Thyroid gland (tissue), 4 donors: ENCODE results near the gene TIMM10.

Experiments
- POLR2A ChIP-seq, 2 donors: fragments of 450-650 bp; IDR thresholded peaks; one replicate each; pipeline ENCODE4 v1.6.1; 2017; ENCODE audit warnings: antibody characterized with exemption in 2 of 2, mild to moderate bottlenecking in 2 of 2, moderate library complexity in 1 of 2
- TF ChIP-seq, protein P1 (sequence below), 6 experiments: fragments of 200-600 bp in 3 of 6; fragments of 450-650 bp in 3 of 6; sonication (generic) in 3 of 6; IDR thresholded peaks; one replicate each; pipeline ENCODE4 v1.5.1; 2016 to 2019; ENCODE audit warnings: antibody characterized with exemption in 6 of 6, mild to moderate bottlenecking in 2 of 6, inconsistent platforms in 1 of 6, moderate library complexity in 1 of 6

- TF ChIP-seq, protein P1, sequence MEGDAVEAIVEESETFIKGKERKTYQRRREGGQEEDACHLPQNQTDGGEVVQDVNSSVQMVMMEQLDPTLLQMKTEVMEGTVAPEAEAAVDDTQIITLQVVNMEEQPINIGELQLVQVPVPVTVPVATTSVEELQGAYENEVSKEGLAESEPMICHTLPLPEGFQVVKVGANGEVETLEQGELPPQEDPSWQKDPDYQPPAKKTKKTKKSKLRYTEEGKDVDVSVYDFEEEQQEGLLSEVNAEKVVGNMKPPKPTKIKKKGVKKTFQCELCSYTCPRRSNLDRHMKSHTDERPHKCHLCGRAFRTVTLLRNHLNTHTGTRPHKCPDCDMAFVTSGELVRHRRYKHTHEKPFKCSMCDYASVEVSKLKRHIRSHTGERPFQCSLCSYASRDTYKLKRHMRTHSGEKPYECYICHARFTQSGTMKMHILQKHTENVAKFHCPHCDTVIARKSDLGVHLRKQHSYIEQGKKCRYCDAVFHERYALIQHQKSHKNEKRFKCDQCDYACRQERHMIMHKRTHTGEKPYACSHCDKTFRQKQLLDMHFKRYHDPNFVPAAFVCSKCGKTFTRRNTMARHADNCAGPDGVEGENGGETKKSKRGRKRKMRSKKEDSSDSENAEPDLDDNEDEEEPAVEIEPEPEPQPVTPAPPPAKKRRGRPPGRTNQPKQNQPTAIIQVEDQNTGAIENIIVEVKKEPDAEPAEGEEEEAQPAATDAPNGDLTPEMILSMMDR (IDR thresholded peaks at IDR 0.05): no peak
- no peak for TF ChIP-seq POLR2A (IDR thresholded peaks at IDR 0.05)
Observed at GRCh38 chr11:57502870-57503269, 27.7 kb downstream of the TIMM10 start.
